GM21737 (cell line): ENCODE results near the gene KRTAP17-1.
"Not testable (repeated sequence)": the region's sequence is repeated elsewhere in the genome, so short reads cannot be mapped to it uniquely, and the experiment has no call there.

Experiments used
- ATAC-seq: cut with Tn5 transposase; IDR thresholded peaks from one replicate; pipeline ENCODE4 v1.9.1; 2021; ENCODE audit warnings: mild to moderate bottlenecking, moderate library complexity; ENCODE audit not compliant: unreplicated experiment

Gene KRTAP17-1

GRCh38 chr17:41315204-41315794, at the start of gene KRTAP17-1:
TSS of gene KRTAP17-1 (minus strand) at chr17:41315710. CDS start at chr17:41315650, 60 bp downstream.
- ATAC-seq = no peak

GRCh38 chr17:41363881-41364280, 48.4 kb upstream of the KRTAP17-1 start:
- no peak for ATAC-seq

GRCh38 chr17:41360296-41360995, 44.9 kb upstream of the KRTAP17-1 start:
- ATAC-seq = no peak

GRCh38 chr17:41354536-41354935, 39.0 kb upstream of the KRTAP17-1 start:
- no peak for ATAC-seq

- ATAC-seq = no peak
Observed at GRCh38 chr17:41352597-41353366, 37.3 kb upstream of the KRTAP17-1 start.

GRCh38 chr17:41351177-41351576, 35.7 kb upstream of the KRTAP17-1 start:
- no peak for ATAC-seq

GRCh38 chr17:41350381-41350878, 34.9 kb upstream of the KRTAP17-1 start, which contains the start of gene KRT33A:
TSS of gene KRT33A (minus strand) at chr17:41350828. CDS start at chr17:41350767, 61 bp downstream.
- not testable (repeated sequence) for ATAC-seq

GRCh38 chr17:41347869-41348760, 32.6 kb upstream of the KRTAP17-1 start:
- no peak for ATAC-seq

GRCh38 chr17:41346421-41346820, 30.9 kb upstream of the KRTAP17-1 start:
- ATAC-seq = not testable (repeated sequence)

GRCh38 chr17:41345992-41346391, 30.5 kb upstream of the KRTAP17-1 start:
- no peak for ATAC-seq

- ATAC-seq = no peak
Observed at GRCh38 chr17:41343029-41343428, 27.5 kb upstream of the KRTAP17-1 start.

- no peak for ATAC-seq
Observed at GRCh38 chr17:41340934-41341861, 25.7 kb upstream of the KRTAP17-1 start.

- ATAC-seq = no peak
Observed at GRCh38 chr17:41340494-41340893, 25.0 kb upstream of the KRTAP17-1 start.

- ATAC-seq = no peak
Observed at GRCh38 chr17:41339571-41340172, 24.2 kb upstream of the KRTAP17-1 start.

GRCh38 chr17:41338961-41339485, 23.5 kb upstream of the KRTAP17-1 start:
- ATAC-seq = peak; percentile 34

GRCh38 chr17:41335747-41336146, 20.2 kb upstream of the KRTAP17-1 start:
- no peak for ATAC-seq

GRCh38 chr17:41334385-41335305, 19.1 kb upstream of the KRTAP17-1 start:
- no peak for ATAC-seq

- ATAC-seq = no peak
Observed at GRCh38 chr17:41333836-41334235, 18.3 kb upstream of the KRTAP17-1 start.
